ENCODE results near the gene PDE1C.

- no peak for TF ChIP-seq EZH2 (IDR thresholded peaks at IDR 0.05; ENCODE audit: borderline replicate concordance, insufficient read depth, low read depth, low read length, poor library complexity, severe bottlenecking)
- no peak for TF ChIP-seq CTCF (IDR thresholded peaks at IDR 0.05)
Measured at GRCh38 chr7:32070406-32071360, at the start of gene PDE1C.
